ENCODE results near the gene TTC21A.

Gene TTC21A

GRCh38 chr3:39140341-39140971 lies 33.0 kb downstream of the TTC21A start:
- no peak for DNase-seq

GRCh38 chr3:39141171-39141995 lies 33.9 kb downstream of the TTC21A start:
- peak; percentile 12 for DNase-seq

GRCh38 chr3:39142067-39142466 lies 34.6 kb downstream of the TTC21A start:
- DNase-seq = peak; percentile 23

GRCh38 chr3:39143051-39143885 lies 35.8 kb downstream of the TTC21A start:
- no peak for DNase-seq

GRCh38 chr3:39144095-39144747 lies 36.7 kb downstream of the TTC21A start:
- peak; percentile 22 for DNase-seq

- no peak for DNase-seq
Measured at GRCh38 chr3:39144748-39145380, 37.4 kb downstream of the TTC21A start.

- DNase-seq = no peak
Measured at GRCh38 chr3:39146083-39146501, 38.6 kb downstream of the TTC21A start.

- DNase-seq = no peak
Measured at GRCh38 chr3:39146611-39147591, 39.4 kb downstream of the TTC21A start.

GRCh38 chr3:39147711-39148434 lies 40.4 kb downstream of the TTC21A start:
- DNase-seq = peak; percentile 3

- no peak for DNase-seq
Measured at GRCh38 chr3:39148435-39149058, 41.1 kb downstream of the TTC21A start.

GRCh38 chr3:39149059-39149455 lies 41.6 kb downstream of the TTC21A start:
- DNase-seq = no peak

GRCh38 chr3:39149498-39150147 lies 42.1 kb downstream of the TTC21A start:
- DNase-seq = no peak

GRCh38 chr3:39150148-39150802 lies 42.8 kb downstream of the TTC21A start:
- peak; percentile 7 for DNase-seq

- no peak for DNase-seq
Measured at GRCh38 chr3:39150803-39151631, 43.5 kb downstream of the TTC21A start.

- no peak for DNase-seq
Measured at GRCh38 chr3:39153977-39154279, 46.4 kb downstream of the TTC21A start.

GRCh38 chr3:39154280-39155021 lies 47.0 kb downstream of the TTC21A start:
- DNase-seq = no peak

- no peak for DNase-seq
Measured at GRCh38 chr3:39156421-39156820, 48.9 kb downstream of the TTC21A start.
